Activated CD8-positive, alpha-beta memory T cell treated with anti-CD3 and anti-CD28 coated beads for 36 hours (primary cell): Measurements from ENCODE around the gene CA5A. TPM values are rescaled to one million over a fixed set of nuclear protein-coding genes. Genes with fewer than 3 reads are reported as not detected.
"Not testable (repeated sequence)": the region's sequence is repeated elsewhere in the genome, so short reads cannot be mapped to it uniquely, and the experiment has no call there.

Experiments used
- CTCF ChIA-PET: fragments of 350-600 bp; sonication (Branson Sonifier 250); formaldehyde crosslinking; loops from one replicate; lab custom pipeline; 2021; ENCODE audit warnings: antibody characterized with exemption; lab: Charles Lee
- POLR2A ChIA-PET: fragments of 350-600 bp; sonication (Branson Sonifier 250); formaldehyde crosslinking; loops from one replicate; lab custom pipeline; 2021; ENCODE audit warnings: antibody characterized with exemption; lab: Charles Lee
- total RNA-seq, 2 experiments: library from RNA; stranded (reverse); gene quantifications; one replicate each; pipeline ENCODE4 v1.2.3, GENCODE V29; 2021

CA5A gene
- total RNA-seq, 2 experiments from 2014 or later, result not detected

GRCh38 chr16:87932475-87933139, 3.7 kb downstream of the CA5A start:
- POLR2A ChIA-PET, CTCF ChIA-PET: not testable (repeated sequence)

DNA sequence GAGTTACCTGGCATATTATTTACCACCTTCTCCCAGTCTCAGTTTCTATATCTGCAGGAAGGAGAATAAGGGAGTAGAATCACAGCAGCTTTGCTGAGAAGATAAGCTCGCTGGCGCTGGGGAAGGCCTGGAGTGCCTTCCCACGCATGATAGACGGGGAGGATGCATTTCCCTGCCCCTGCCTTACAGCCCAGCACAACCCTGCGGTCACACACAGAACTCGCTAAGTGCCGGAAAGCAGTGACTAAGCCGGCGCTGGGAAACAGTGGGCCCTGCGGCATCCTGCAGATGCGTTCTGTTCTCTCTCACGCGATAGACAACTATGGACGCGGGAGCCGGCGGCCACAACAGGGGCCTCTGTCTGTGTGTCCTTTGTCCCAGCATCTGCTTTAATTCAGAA, 4.8 kb downstream of the CA5A start:
- ChIA-PET CTCF (no interaction called here), POLR2A (no interaction called here)

DNA sequence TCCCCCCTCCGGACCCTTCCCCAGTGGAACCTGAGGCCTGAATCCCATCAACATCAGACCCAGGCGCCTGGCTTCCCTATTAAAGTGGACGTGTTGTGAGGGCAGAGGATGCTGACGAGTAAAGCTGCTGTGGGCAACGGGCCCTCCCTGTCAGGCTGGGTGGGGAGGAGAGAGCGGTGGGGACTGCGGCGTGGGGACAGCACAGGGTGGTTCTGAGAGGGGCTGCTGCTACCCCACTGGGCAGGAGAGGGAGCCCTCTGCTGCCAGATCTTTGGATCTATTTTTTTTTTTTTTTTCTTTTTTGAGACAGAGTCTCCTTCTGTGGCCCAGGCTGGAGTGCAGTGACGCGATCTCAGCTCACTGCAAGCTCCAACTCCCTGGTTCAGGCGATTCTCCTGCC, 5.9 kb downstream of the CA5A start:
- ChIA-PET POLR2A (no interaction called here), CTCF (interaction anchor here (0.7 kb wide), 1 partner anchor 181 kb away, joined by 4 read pairs; no protein-coding TSS in a partner anchor)

- CTCF ChIA-PET, result interaction anchor here (0.7 to 1.6 kb wide), 2 partner anchors 23 to 180 kb away, joined by 3 to 4 read pairs; no protein-coding TSS in a partner anchor
- POLR2A ChIA-PET, result no interaction called here
Observed at GRCh38 chr16:87929986-87930385, 6.3 kb downstream of the CA5A start.

GRCh38 chr16:87927195-87927562, 9.2 kb downstream of the CA5A start:
- POLR2A ChIA-PET, result no interaction called here
- CTCF ChIA-PET, result no interaction called here

- CTCF ChIA-PET, result no interaction called here
- POLR2A ChIA-PET, result no interaction called here
Observed at GRCh38 chr16:87926246-87927194, 9.8 kb downstream of the CA5A start.

DNA sequence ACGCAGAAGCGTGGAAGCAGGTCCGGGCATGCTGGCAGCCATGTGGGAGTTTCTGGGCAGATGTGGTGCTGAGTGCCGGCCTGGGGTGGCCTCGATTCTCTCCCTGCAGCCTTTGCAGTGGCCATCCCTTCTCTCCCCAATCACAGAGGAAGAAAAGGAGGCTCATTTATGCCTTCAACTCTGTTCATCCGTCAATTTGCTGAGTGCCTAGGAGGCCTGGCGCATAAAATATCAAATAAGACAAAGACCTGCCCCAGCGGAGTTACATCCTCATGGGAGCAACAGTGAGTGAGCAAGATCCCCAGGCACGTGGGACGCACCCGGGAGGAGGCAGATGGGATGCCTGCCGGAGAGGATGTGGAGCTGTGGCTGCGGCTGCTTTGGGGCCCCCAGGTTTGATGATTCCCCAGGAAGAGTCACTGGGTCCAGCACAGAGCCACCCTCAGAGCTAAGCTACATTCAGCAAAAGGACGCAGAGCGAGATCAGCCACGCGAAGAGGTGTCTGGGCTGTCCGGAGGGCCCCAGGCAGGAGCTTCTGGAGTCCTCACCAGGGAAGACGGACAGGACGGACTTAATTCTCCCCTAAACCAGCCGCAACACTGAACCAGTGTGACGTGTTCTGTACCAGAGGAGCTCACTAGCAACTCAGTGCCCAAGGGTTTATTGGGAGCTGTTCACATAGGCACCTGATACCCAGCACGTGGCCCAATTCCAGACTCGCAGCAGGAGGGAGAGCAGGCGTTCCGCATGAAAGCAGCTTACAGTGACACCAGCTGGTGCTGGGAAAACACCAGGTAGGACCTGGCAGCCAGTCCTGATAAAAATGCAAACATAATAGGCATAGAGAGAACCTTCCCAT, 11.3 kb downstream of the CA5A start:
- CTCF ChIA-PET, result interaction anchor here (0.6 kb wide), 1 partner anchor 16 kb away, joined by 3 read pairs; no protein-coding TSS in a partner anchor
- POLR2A ChIA-PET, result no interaction called here

DNA sequence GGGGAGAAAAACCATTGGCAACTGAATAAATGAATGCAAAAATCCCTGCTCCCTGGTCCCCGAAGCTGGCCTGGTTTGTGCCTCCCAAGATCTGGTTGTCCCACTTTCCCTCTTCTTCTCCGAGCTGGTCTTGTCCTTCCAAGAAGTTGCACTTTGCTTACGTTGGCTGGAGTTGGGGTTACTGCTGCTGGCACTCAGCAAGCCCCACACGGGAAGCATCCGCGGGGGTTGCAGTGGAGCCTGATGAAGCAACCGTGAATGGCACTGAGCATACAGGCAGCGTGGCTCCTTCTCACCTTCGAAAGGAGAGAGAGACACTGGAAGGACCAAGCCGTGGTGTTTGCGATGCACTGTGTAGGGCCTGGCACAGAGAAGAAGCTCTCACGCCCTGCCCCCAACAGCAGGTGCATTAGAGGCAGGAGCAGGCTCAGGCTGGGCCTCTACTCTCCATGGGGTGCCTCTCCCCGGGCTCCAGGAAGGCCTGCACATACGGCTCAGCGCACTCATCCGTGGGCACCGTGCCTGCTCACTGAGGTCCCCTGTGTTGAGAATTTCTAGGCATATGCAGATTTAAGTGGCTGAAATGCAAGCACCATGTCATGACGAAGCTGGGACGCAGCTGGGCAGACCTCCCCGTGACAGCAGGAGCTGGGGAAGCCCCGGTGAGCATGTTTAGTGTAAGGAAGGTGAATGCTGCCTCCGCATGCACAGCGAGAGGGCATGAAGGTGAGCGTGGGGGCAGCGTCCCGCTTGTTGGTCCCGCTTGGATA, 12.1 kb downstream of the CA5A start:
- ChIA-PET CTCF (no interaction called here), POLR2A (no interaction called here)

DNA sequence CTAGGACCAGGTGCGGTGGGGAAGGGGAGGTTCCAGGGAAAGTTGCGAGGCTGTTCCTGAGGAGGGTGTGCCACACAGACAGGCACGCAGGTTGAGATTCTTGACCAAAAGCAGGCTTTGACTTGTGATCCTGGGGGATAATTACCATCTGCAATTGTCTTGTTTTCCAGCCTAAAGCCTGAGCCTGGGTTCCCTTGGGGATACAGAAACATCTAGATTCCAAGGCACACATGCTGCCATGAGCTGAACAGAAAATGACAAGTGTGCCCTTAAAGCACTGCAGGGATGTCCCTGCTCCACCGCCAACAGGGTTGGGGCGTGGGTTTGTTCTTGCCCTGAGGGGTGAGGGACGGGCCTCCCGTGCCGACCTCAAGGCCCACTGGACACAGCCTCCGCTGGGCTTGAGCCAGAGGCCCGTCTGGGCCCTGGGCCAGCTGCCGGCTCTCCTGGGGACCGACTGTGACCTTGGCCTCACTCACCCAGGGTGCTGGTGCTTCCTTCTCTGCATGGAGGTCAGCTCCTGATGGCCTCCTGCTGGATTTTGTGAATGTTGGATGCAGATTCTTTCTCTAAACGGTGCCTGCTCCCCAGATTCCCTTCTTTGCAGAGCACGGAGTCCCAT, 14.0 kb downstream of the CA5A start:
- ChIA-PET CTCF (no interaction called here), POLR2A (no interaction called here)

DNA sequence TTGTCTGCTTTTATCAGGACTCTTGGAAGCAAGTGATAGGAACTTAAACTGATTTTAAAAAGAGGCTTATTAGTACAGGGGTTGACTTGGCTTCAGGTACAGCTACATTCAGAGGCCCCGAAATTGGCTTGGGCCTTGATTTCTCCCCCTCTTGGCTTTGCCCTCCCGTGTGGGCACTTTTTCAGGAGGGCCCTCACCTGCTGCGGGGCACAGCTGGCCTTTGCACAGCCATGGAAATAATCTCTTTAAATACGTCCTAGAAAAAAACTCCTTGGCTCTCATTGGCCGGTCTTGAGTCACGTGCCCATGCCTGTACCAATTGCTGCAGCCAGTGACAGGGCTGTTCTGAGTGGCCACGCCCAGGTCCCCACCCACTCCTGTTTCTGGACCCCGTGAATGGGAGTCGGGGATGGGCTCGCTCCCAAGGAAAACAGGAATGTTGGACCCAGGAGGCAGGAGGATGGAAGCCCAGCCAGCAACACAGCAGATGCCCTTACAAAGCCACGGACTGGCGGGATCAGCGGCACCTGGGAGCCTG, 15.0 kb downstream of the CA5A start:
- CTCF ChIA-PET, result no interaction called here
- POLR2A ChIA-PET, result no interaction called here

- CTCF ChIA-PET, result no interaction called here
Observed at GRCh38 chr16:87919681-87919994, 16.7 kb downstream of the CA5A start.

DNA sequence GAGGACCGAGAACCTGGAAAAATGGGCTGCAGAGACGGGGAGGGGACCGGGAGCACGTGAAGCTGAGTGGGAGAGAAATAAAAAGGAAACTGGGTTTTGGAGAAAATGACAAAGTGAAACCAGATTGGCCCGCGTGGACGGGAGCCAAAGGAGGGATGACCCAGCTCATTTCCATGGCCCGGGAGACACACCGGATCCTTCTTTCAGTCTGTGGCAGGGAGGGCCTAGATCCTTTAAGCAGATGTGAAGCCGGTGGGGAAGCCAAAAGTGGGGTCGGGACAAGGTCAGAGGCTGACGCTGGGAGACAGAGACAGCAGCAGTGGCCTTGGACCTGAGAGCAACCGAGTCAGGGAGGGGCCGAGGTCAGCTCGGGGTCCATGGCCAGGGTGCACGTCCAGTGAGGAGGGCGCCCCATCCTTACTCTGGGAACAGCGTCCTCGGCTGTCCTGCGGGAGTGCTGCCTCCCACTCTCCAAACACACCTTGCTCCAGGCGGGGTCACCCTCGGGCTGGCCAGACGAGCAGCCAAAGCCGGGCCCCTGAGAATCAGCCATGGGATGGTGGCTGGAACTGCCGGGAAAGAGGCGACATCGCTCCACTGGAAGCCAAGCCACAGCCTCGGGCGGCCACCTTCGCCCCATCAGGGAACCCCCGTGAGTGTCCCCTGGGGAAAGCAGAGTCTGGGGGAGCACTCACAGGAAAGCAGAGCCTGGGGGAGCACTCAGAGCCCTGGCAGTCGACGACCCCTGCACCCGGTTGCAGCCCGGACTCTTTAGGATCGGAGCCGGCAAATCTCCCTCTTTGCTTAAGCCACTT, 17.3 kb downstream of the CA5A start:
- POLR2A ChIA-PET, result no interaction called here
- CTCF ChIA-PET, result no interaction called here

More at GRCh38 chr16:87919681-87919994, 16.7 kb downstream of the CA5A start:
- POLR2A ChIA-PET, result no interaction called here

- POLR2A ChIA-PET, result no interaction called here
- CTCF ChIA-PET, result no interaction called here
Observed at GRCh38 chr16:87918338-87918737, 18.0 kb downstream of the CA5A start.

GRCh38 chr16:87917503-87917902, 18.8 kb downstream of the CA5A start:
- POLR2A ChIA-PET, result no interaction called here
- CTCF ChIA-PET, result no interaction called here

DNA sequence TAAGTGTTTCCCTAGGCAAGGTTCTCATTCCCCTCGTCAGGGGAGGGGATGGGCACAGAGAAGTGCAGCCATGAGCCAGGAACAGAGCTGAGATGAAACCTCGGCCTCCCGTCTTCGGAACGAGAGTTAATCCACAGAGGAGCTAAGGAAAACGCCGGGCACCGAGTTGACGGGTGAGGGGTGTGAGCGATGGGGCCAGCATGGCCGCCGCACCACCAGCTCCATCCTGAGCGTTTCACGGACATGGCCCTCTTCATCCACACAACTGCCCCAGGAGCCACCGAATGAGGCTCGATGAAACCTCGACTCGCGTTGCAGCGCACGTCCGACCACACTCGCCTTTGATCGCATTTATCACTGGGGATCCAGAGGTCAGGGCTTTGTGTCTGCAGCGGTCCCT, 21.5 kb downstream of the CA5A start:
- POLR2A ChIA-PET, result interaction anchor here (0.7 to 1.2 kb wide), 2 partner anchors 41 to 61 kb away, joined by 3 read pairs; no protein-coding TSS in a partner anchor

GRCh38 chr16:87914021-87914725, 22.2 kb downstream of the CA5A start:
- POLR2A ChIA-PET, CTCF ChIA-PET: not testable (repeated sequence)

More for the DNA sequence above, 21.5 kb downstream of the CA5A start:
- CTCF ChIA-PET, result no interaction called here

- POLR2A ChIA-PET, CTCF ChIA-PET: not testable (repeated sequence)
Observed at GRCh38 chr16:87912691-87913090, 23.6 kb downstream of the CA5A start.
